Measurements from ENCODE around the gene APOBEC4.

- TF ChIP-seq CTCF (IDR thresholded peaks at IDR 0.05; ENCODE audit: poor library complexity) (no peak), EZH2phosphoT487 (IDR thresholded peaks at IDR 0.05; ENCODE audit: low read depth, severe bottlenecking, unreplicated experiment) (no peak)
Observed at GRCh38 chr1:183697814-183698590, 44.9 kb upstream of the APOBEC4 start.

Measured in hepatocyte (in vitro differentiated cells).